SK-N-SH treated with all-trans-retinoic acid at 6 μM for 48 hours (cell line): ENCODE measurements around the gene STMN3.
"Not testable (repeated sequence)": the region's sequence is repeated elsewhere in the genome, so short reads cannot be mapped to it uniquely, and the experiment has no call there.

Source experiments
- ATAC-seq: fragments of 200-7000 bp; cut with Tn5 transposase; 3 replicates; pipeline ENCODE4 v1.9.1; 2020; ENCODE audit warnings: mild to moderate bottlenecking, moderate library complexity
- ARNTL ChIP-seq: fragments of 450-650 bp; formaldehyde crosslinking; IDR thresholded peaks from 2 replicates; pipeline ENCODE4 v1.5.0; 2020; ENCODE audit warnings: low read depth, mild to moderate bottlenecking, moderate library complexity, borderline replicate concordance
- BACH2 ChIP-seq: fragments of 250-450 bp; sonication (Bioruptor Pico); IDR thresholded peaks from 2 replicates; pipeline ENCODE4 v1.9.0; 2021; ENCODE audit warnings: mild to moderate bottlenecking, borderline replicate concordance
- CREB5 ChIP-seq: fragments of 250-450 bp; sonication (Bioruptor Pico); IDR thresholded peaks from 2 replicates; pipeline ENCODE4 v1.5.1; 2020; ENCODE audit warnings: low read depth, mild to moderate bottlenecking, moderate library complexity
- CSDC2 ChIP-seq: fragments of 250-450 bp; sonication (Bioruptor Pico); IDR thresholded peaks from 2 replicates; pipeline ENCODE4 v1.5.0; 2020; ENCODE audit warnings: mild to moderate bottlenecking, moderate library complexity
- CSRNP3 ChIP-seq: fragments of 250-450 bp; sonication (Bioruptor Pico); IDR thresholded peaks from 2 replicates; pipeline ENCODE4 v1.5.1; 2021; ENCODE audit warnings: mild to moderate bottlenecking, moderate library complexity
- ESRRG ChIP-seq: fragments of 250-450 bp; sonication (Bioruptor Pico); IDR thresholded peaks from 2 replicates; pipeline ENCODE4 v1.6.1; 2021; ENCODE audit warnings: mild to moderate bottlenecking
- GLIS3 ChIP-seq: fragments of 250-450 bp; sonication (Bioruptor Pico); IDR thresholded peaks from 2 replicates; pipeline ENCODE4 v1.5.0; 2020; ENCODE audit warnings: mild to moderate bottlenecking, moderate library complexity
- ISL1 ChIP-seq: fragments of 250-450 bp; sonication (Bioruptor Pico); IDR thresholded peaks from 2 replicates; pipeline ENCODE4 v2.1.2; 2022; ENCODE audit warnings: mild to moderate bottlenecking, moderate library complexity
- OSR1 ChIP-seq: fragments of 250-450 bp; sonication (Bioruptor Pico); IDR thresholded peaks from 2 replicates; pipeline ENCODE4 v1.8.0; 2022; ENCODE audit warnings: moderate library complexity, mild to moderate bottlenecking, inconsistent platforms
- PATZ1 ChIP-seq: fragments of 250-450 bp; sonication (Bioruptor Pico); IDR thresholded peaks from 2 replicates; pipeline ENCODE4 v1.8.0; 2020; ENCODE audit warnings: mild to moderate bottlenecking, moderate library complexity, borderline replicate concordance
- PPARA ChIP-seq: fragments of 250-450 bp; sonication (Bioruptor Pico); IDR thresholded peaks from 2 replicates; pipeline ENCODE4 v1.5.0; 2020; ENCODE audit warnings: mild to moderate bottlenecking, borderline replicate concordance
- RARB ChIP-seq: fragments of 250-450 bp; sonication (Bioruptor Pico); IDR thresholded peaks from 2 replicates; pipeline ENCODE4 v1.8.0; 2021; ENCODE audit warnings: mild to moderate bottlenecking, moderate library complexity
- SNAI2 ChIP-seq: fragments of 250-450 bp; sonication (Bioruptor Pico); IDR thresholded peaks from 2 replicates; pipeline ENCODE4 v1.5.0; 2020; ENCODE audit warnings: mild to moderate bottlenecking, moderate library complexity
- TCF4 ChIP-seq: fragments of 250-450 bp; sonication (Bioruptor Pico); IDR thresholded peaks from 2 replicates; pipeline ENCODE4 v1.8.0; 2021; ENCODE audit warnings: mild to moderate bottlenecking, moderate library complexity, borderline replicate concordance
- TOX ChIP-seq: fragments of 250-450 bp; sonication (Bioruptor Pico); IDR thresholded peaks from 2 replicates; pipeline ENCODE4 v1.8.0; 2021; ENCODE audit warnings: mild to moderate bottlenecking, moderate library complexity, borderline replicate concordance
- ZC3H10 ChIP-seq: fragments of 250-450 bp; sonication (Bioruptor Pico); IDR thresholded peaks from 2 replicates; pipeline ENCODE4 v1.5.1; 2021; ENCODE audit warnings: mild to moderate bottlenecking, moderate library complexity
- ZFP3 ChIP-seq: fragments of 250-450 bp; sonication (Bioruptor Pico); IDR thresholded peaks from 2 replicates; pipeline ENCODE4 v1.5.0; 2020; ENCODE audit warnings: mild to moderate bottlenecking, moderate library complexity
- ZFP30 ChIP-seq: fragments of 450-650 bp; formaldehyde crosslinking; IDR thresholded peaks from 2 replicates; pipeline ENCODE4 v1.5.0; 2022; ENCODE audit warnings: mild to moderate bottlenecking, moderate library complexity
- ZNF565 ChIP-seq: fragments of 450-650 bp; formaldehyde crosslinking; conservative IDR thresholded peaks from 2 replicates; pipeline ENCODE4 v1.5.0; 2020; ENCODE audit warnings: low read depth, mild to moderate bottlenecking, moderate library complexity
- ZNF70 ChIP-seq: fragments of 450-650 bp; formaldehyde crosslinking; IDR thresholded peaks from 2 replicates; pipeline ENCODE4 v1.5.0; 2020; ENCODE audit warnings: mild to moderate bottlenecking, moderate library complexity
- ZNF8 ChIP-seq: fragments of 450-650 bp; formaldehyde crosslinking; IDR thresholded peaks from 2 replicates; pipeline ENCODE4 v1.5.0; 2020; ENCODE audit warnings: mild to moderate bottlenecking, moderate library complexity

The STMN3 gene

GRCh38 chr20:63617876-63618265, 35.4 kb downstream of the STMN3 start:
- ATAC-seq: no peak
- TF ChIP-seq ISL1 (CRISPR knock-in tag): no peak
- no peak for TF ChIP-seq PPARA
- TF ChIP-seq ZFP30 (CRISPR knock-in tag): no peak
- no peak for TF ChIP-seq ESRRG
- TF ChIP-seq PATZ1 (CRISPR knock-in tag): no peak
- TF ChIP-seq ZNF565 (CRISPR knock-in tag): no peak
- no peak for TF ChIP-seq ZFP3 (CRISPR knock-in tag)
- no peak for TF ChIP-seq OSR1 (CRISPR knock-in tag)
- TF ChIP-seq TOX (CRISPR knock-in tag): no peak
- no peak for TF ChIP-seq GLIS3 (CRISPR knock-in tag)
- no peak for TF ChIP-seq ZNF8 (CRISPR knock-in tag)
- no peak for TF ChIP-seq CSRNP3
- TF ChIP-seq ZC3H10: no peak
- TF ChIP-seq SNAI2 (CRISPR knock-in tag): no peak
- TF ChIP-seq TCF4 (CRISPR knock-in tag): no peak
- TF ChIP-seq CREB5 (CRISPR knock-in tag): no peak
- no peak for TF ChIP-seq RARB

- no peak for ATAC-seq
Measured at GRCh38 chr20:63617092-63617875, 35.9 kb downstream of the STMN3 start.

GRCh38 chr20:63613863-63614594, 39.2 kb downstream of the STMN3 start:
- not testable (repeated sequence) for ATAC-seq

More at GRCh38 chr20:63617092-63617875, 35.9 kb downstream of the STMN3 start:
- TF ChIP-seq ISL1 (CRISPR knock-in tag) (no peak), BACH2 (no peak), ZC3H10 (no peak)

- TF ChIP-seq ISL1 (CRISPR knock-in tag) (no peak), CSRNP3 (no peak), GLIS3 (CRISPR knock-in tag) (no peak), ZNF8 (CRISPR knock-in tag) (no peak), ZFP3 (CRISPR knock-in tag) (no peak), RARB (no peak), ZC3H10 (no peak), BACH2 (no peak), ESRRG (no peak), PATZ1 (CRISPR knock-in tag) (no peak), CREB5 (CRISPR knock-in tag) (no peak), ARNTL (CRISPR knock-in tag) (no peak), PPARA (no peak), ZNF70 (CRISPR knock-in tag) (no peak), SNAI2 (CRISPR knock-in tag) (no peak), TCF4 (CRISPR knock-in tag) (no peak), CSDC2 (no peak)
- no peak for ATAC-seq
Measured at GRCh38 chr20:63612276-63612931, 40.8 kb downstream of the STMN3 start.
